ENCODE data around the gene CAPN2.
"Not testable (repeated sequence)": the region's sequence is repeated elsewhere in the genome, so short reads cannot be mapped to it uniquely, and the experiment has no call there.

Gene CAPN2

GRCh38 chr1:223717123-223717522, 4.8 kb downstream of the CAPN2 start:
- DNase-seq, result no peak

GRCh38 chr1:223717695-223718363, 5.5 kb downstream of the CAPN2 start:
- no peak for DNase-seq

- DNase-seq, result no peak
Observed at GRCh38 chr1:223718850-223719249, 6.5 kb downstream of the CAPN2 start.

- no peak for DNase-seq
Observed at GRCh38 chr1:223720971-223721591, 8.7 kb downstream of the CAPN2 start.

GRCh38 chr1:223721658-223722607, 9.6 kb downstream of the CAPN2 start:
- no peak for DNase-seq

GRCh38 chr1:223723351-223723904, 11.1 kb downstream of the CAPN2 start:
- no peak for DNase-seq

GRCh38 chr1:223724376-223724775, 12.0 kb downstream of the CAPN2 start:
- DNase-seq, result no peak

- no peak for DNase-seq
Observed at GRCh38 chr1:223725578-223725977, 13.2 kb downstream of the CAPN2 start.

GRCh38 chr1:223726380-223727001, 14.2 kb downstream of the CAPN2 start:
- DNase-seq, result peak; percentile 79

GRCh38 chr1:223727541-223727940, 15.2 kb downstream of the CAPN2 start:
- no peak for DNase-seq

GRCh38 chr1:223729906-223730305, 17.6 kb downstream of the CAPN2 start:
- DNase-seq, result no peak

- no peak for DNase-seq
Observed at GRCh38 chr1:223730479-223731132, 18.3 kb downstream of the CAPN2 start.

GRCh38 chr1:223731133-223731770, 18.9 kb downstream of the CAPN2 start:
- DNase-seq, result no peak

GRCh38 chr1:223732993-223733798, 20.9 kb downstream of the CAPN2 start:
- DNase-seq, result no peak

GRCh38 chr1:223733898-223734852, 21.8 kb downstream of the CAPN2 start:
- no peak for DNase-seq

- DNase-seq, result not testable (repeated sequence)
Observed at GRCh38 chr1:223736638-223737037, 24.3 kb downstream of the CAPN2 start.

GRCh38 chr1:223737342-223737741, 25.0 kb downstream of the CAPN2 start:
- no peak for DNase-seq

- no peak for DNase-seq
Observed at GRCh38 chr1:223738465-223739365, 26.4 kb downstream of the CAPN2 start.

Data from activated effector memory CD4-positive, alpha-beta T cell treated with Interleukin-2 at 50 U/mL for 16 hours (primary cell).